ENCODE measurements around the gene CFAP141. TPM values are rescaled to one million over a fixed set of nuclear protein-coding genes. Genes with fewer than 3 reads are reported as not detected.

Gene CFAP141
- not detected for polyA plus RNA-seq (2013)

DNA sequence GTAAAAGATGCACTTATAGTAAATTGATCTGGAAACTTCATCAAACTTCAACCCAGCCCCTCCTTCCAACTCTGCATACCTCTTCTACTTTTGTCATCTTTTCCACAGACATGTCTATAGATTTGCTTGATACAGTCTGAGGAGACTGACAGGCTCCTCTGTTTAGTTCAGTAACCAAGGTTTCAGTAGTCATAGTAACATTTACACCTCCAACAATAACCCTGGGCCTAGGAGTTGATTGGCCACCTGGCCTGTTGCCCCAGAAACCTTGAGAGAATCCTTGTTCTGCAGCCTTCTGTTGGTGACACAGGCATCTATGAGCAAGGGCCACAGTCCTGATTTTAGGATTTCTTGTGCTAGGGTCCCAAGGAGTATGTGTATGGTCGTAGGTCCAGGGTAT lies at the start of gene CFAP141:
Gene CFAP141 (minus strand): TSS at position 138 of the 400 bp plus-strand sequence. CDS start 26 bp downstream, at position 112.
- WGBS (ENCODE audit: insufficient coverage): no CpG with 5 or more reads among the region's 1 CpG
- Histone ChIP-seq H3K4me1 (ENCODE audit: control extremely low read depth in 1 of 4, control insufficient read depth in 4 of 4, insufficient read depth in 4 of 4, low read length in 3 of 4) (no peaks in the 10 kb centered on the region), H3K9me3 (ENCODE audit: control extremely low read depth in 1 of 5, control insufficient read depth in 4 of 5, insufficient read depth in 2 of 5, low read depth in 1 of 5, low read length in 4 of 5) (no peaks in the 10 kb centered on the region), H3K4me3 (ENCODE audit: control insufficient read depth in 1 of 7, extremely low read depth in 1 of 7, insufficient read depth in 4 of 7, low read depth in 2 of 7, low read length in 6 of 7) (no peak within 1 kb of the TSS), H3K27ac (ENCODE audit: insufficient read depth in 1 of 2, low read depth in 1 of 2, low read length in 2 of 2, poor library complexity in 1 of 2, severe bottlenecking in 2 of 2) (peak within 1 kb of the TSS; percentile 4 to 41), H3K36me3 (ENCODE audit: control insufficient read depth in 4 of 4, insufficient read depth in 4 of 4, low read length in 3 of 4) (peaks cover 15 to 49% (median 34%) of the 10 kb centered on the region in 4 experiments), H3K27me3 (replicated peaks in 2 of 5; ENCODE audit: control insufficient read depth in 4 of 5, insufficient read depth in 5 of 5, low read length in 4 of 5) (no peaks in the 10 kb centered on the region)
- CTCF ChIA-PET: no interaction called here
- POLR2A ChIA-PET: no interaction called here
- peak in 2 of 3 donors; percentile 44 to 57 for DNase-seq

- WGBS (ENCODE audit: insufficient coverage): 95% methylated on average over 3 of the region's 7 CpGs
- ChIA-PET CTCF (no interaction called here), POLR2A (no interaction called here)
- Histone ChIP-seq H3K27ac (ENCODE audit: insufficient read depth in 1 of 2, low read depth in 1 of 2, low read length in 2 of 2, poor library complexity in 1 of 2, severe bottlenecking in 2 of 2) (no peak overlapping the region), H3K36me3 (ENCODE audit: control insufficient read depth in 4 of 4, insufficient read depth in 4 of 4, low read length in 3 of 4) (peaks cover 42 to 91% (median 80%) of the 10 kb centered on the region in 4 experiments), H3K27me3 (replicated peaks in 2 of 5; ENCODE audit: control insufficient read depth in 4 of 5, insufficient read depth in 5 of 5, low read length in 4 of 5) (no peaks in the 10 kb centered on the region), H3K9me3 (ENCODE audit: control extremely low read depth in 1 of 5, control insufficient read depth in 4 of 5, insufficient read depth in 2 of 5, low read depth in 1 of 5, low read length in 4 of 5) (no peaks in the 10 kb centered on the region), H3K4me1 (ENCODE audit: control extremely low read depth in 1 of 4, control insufficient read depth in 4 of 4, insufficient read depth in 4 of 4, low read length in 3 of 4) (no peaks in the 10 kb centered on the region), H3K4me3 (ENCODE audit: control insufficient read depth in 1 of 7, extremely low read depth in 1 of 7, insufficient read depth in 4 of 7, low read depth in 2 of 7, low read length in 6 of 7) (no peak overlapping the region)
- no peak for DNase-seq
Measured at GRCh38 chr1:154253671-154254070, 47.5 kb upstream of the CFAP141 start.

GRCh38 chr1:154241703-154242351 lies 35.7 kb upstream of the CFAP141 start:
- 97% methylated on average over 3 of the region's 3 CpGs for WGBS (ENCODE audit: insufficient coverage)
- Histone ChIP-seq H3K4me1 (ENCODE audit: control extremely low read depth in 1 of 4, control insufficient read depth in 4 of 4, insufficient read depth in 4 of 4, low read length in 3 of 4) (no peaks in the 10 kb centered on the region), H3K36me3 (ENCODE audit: control insufficient read depth in 4 of 4, insufficient read depth in 4 of 4, low read length in 3 of 4) (peaks cover 27 to 93% (median 69%) of the 10 kb centered on the region in 4 experiments), H3K9me3 (ENCODE audit: control extremely low read depth in 1 of 5, control insufficient read depth in 4 of 5, insufficient read depth in 2 of 5, low read depth in 1 of 5, low read length in 4 of 5) (no peaks in the 10 kb centered on the region), H3K27me3 (replicated peaks in 2 of 5; ENCODE audit: control insufficient read depth in 4 of 5, insufficient read depth in 5 of 5, low read length in 4 of 5) (no peaks in the 10 kb centered on the region), H3K4me3 (ENCODE audit: control insufficient read depth in 1 of 7, extremely low read depth in 1 of 7, insufficient read depth in 4 of 7, low read depth in 2 of 7, low read length in 6 of 7) (no peak overlapping the region), H3K27ac (ENCODE audit: insufficient read depth in 1 of 2, low read depth in 1 of 2, low read length in 2 of 2, poor library complexity in 1 of 2, severe bottlenecking in 2 of 2) (no peak overlapping the region)
- no peak for DNase-seq
- POLR2A ChIA-PET: no interaction called here
- CTCF ChIA-PET: interaction anchor here (1.0 kb wide), 1 partner anchor 13 kb away, joined by 3 read pairs; no protein-coding TSS in a partner anchor

DNA sequence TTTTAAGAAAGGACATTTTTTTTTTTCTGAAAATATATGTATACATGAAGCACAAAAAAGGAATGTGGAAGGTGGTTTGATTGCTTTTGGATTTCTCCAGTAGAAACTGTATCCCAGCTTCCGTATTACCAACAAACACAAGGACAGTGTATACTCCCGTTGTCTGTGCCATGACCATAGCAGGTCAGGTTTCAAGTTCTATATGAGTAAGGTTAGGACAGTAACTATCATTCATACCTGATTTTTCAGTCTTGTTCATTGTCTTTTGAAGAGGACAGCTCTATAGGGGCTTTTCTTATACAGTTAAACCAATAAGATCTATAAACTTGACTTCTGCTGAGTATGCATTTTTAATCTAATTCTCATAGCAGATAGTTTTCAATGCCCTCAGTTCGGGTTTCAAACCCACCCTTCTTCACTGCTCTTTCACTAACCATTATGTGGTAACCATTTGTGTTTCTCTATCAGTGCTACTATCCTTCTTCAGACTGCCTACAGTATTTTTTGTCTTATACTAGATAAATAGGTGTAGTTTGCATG lies 34.2 kb upstream of the CFAP141 start:
- 83% methylated on average over 1 of the region's 3 CpGs for WGBS (ENCODE audit: insufficient coverage)
- Histone ChIP-seq H3K36me3 (ENCODE audit: control insufficient read depth in 4 of 4, insufficient read depth in 4 of 4, low read length in 3 of 4) (peaks cover 18 to 94% (median 71%) of the 10 kb centered on the region in 4 experiments), H3K27me3 (replicated peaks in 2 of 5; ENCODE audit: control insufficient read depth in 4 of 5, insufficient read depth in 5 of 5, low read length in 4 of 5) (no peaks in the 10 kb centered on the region), H3K9me3 (ENCODE audit: control extremely low read depth in 1 of 5, control insufficient read depth in 4 of 5, insufficient read depth in 2 of 5, low read depth in 1 of 5, low read length in 4 of 5) (no peaks in the 10 kb centered on the region), H3K4me3 (ENCODE audit: control insufficient read depth in 1 of 7, extremely low read depth in 1 of 7, insufficient read depth in 4 of 7, low read depth in 2 of 7, low read length in 6 of 7) (no peak overlapping the region), H3K4me1 (ENCODE audit: control extremely low read depth in 1 of 4, control insufficient read depth in 4 of 4, insufficient read depth in 4 of 4, low read length in 3 of 4) (no peaks in the 10 kb centered on the region), H3K27ac (ENCODE audit: insufficient read depth in 1 of 2, low read depth in 1 of 2, low read length in 2 of 2, poor library complexity in 1 of 2, severe bottlenecking in 2 of 2) (no peak overlapping the region)
- DNase-seq: no peak
- CTCF ChIA-PET: interaction anchor here (1.0 kb wide), 2 partner anchors 41 to 50 kb away, joined by 3 to 4 read pairs; no protein-coding TSS in a partner anchor
- POLR2A ChIA-PET: interaction anchor here (0.6 kb wide), 1 partner anchor 81 kb away, joined by 3 read pairs; the partner anchor contains the start of gene AQP10

DNA sequence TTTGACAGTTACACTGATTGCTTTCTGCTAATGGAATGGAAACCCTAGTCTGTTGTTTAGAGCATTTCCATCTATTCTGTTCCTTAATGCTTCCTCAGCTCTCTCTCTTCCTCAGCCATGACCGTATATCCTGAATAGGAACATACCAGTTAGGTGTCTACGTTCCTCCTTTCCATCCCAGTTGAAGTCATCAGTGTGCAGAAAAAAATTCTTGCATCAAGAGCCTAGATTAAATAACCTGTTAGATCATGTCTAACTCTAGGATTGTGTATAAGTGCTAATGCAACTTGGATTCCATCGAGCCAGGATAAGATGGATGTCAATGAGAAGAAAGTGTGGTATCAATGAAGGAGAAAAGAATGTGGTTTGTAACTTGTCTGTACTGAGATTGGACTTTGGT lies 33.4 kb upstream of the CFAP141 start:
- no peaks in the 10 kb centered on the region for H3K27me3 ChIP-seq (replicated peaks in 2 of 5; ENCODE audit: control insufficient read depth in 4 of 5, insufficient read depth in 5 of 5, low read length in 4 of 5)
- H3K36me3 ChIP-seq (ENCODE audit: control insufficient read depth in 4 of 4, insufficient read depth in 4 of 4, low read length in 3 of 4): peaks cover 21 to 94% (median 72%) of the 10 kb centered on the region in 4 experiments
- POLR2A ChIA-PET: no interaction called here
- H3K9me3 ChIP-seq (ENCODE audit: control extremely low read depth in 1 of 5, control insufficient read depth in 4 of 5, insufficient read depth in 2 of 5, low read depth in 1 of 5, low read length in 4 of 5): no peaks in the 10 kb centered on the region
- H3K4me3 ChIP-seq (ENCODE audit: control insufficient read depth in 1 of 7, extremely low read depth in 1 of 7, insufficient read depth in 4 of 7, low read depth in 2 of 7, low read length in 6 of 7): no peak overlapping the region
- CTCF ChIA-PET: interaction anchor here (1.1 kb wide), 1 partner anchor 40 kb away, joined by 3 read pairs; no protein-coding TSS in a partner anchor
- 100% methylated on average over 2 of the region's 3 CpGs for WGBS (ENCODE audit: insufficient coverage)
- H3K4me1 ChIP-seq (ENCODE audit: control extremely low read depth in 1 of 4, control insufficient read depth in 4 of 4, insufficient read depth in 4 of 4, low read length in 3 of 4): no peaks in the 10 kb centered on the region
- DNase-seq: no peak
- no peak overlapping the region for H3K27ac ChIP-seq (ENCODE audit: insufficient read depth in 1 of 2, low read depth in 1 of 2, low read length in 2 of 2, poor library complexity in 1 of 2, severe bottlenecking in 2 of 2)

GRCh38 chr1:154237880-154238506 lies 31.9 kb upstream of the CFAP141 start:
- H3K27ac ChIP-seq (ENCODE audit: insufficient read depth in 1 of 2, low read depth in 1 of 2, low read length in 2 of 2, poor library complexity in 1 of 2, severe bottlenecking in 2 of 2): no peak overlapping the region
- peaks cover 19 to 92% (median 68%) of the 10 kb centered on the region in 4 experiments for H3K36me3 ChIP-seq (ENCODE audit: control insufficient read depth in 4 of 4, insufficient read depth in 4 of 4, low read length in 3 of 4)
- POLR2A ChIA-PET: no interaction called here
- CTCF ChIA-PET: interaction anchor here (1.1 kb wide), 2 partner anchors 8 to 39 kb away, joined by 3 read pairs; no protein-coding TSS in a partner anchor
- H3K4me1 ChIP-seq (ENCODE audit: control extremely low read depth in 1 of 4, control insufficient read depth in 4 of 4, insufficient read depth in 4 of 4, low read length in 3 of 4): no peaks in the 10 kb centered on the region
- H3K9me3 ChIP-seq (ENCODE audit: control extremely low read depth in 1 of 5, control insufficient read depth in 4 of 5, insufficient read depth in 2 of 5, low read depth in 1 of 5, low read length in 4 of 5): no peaks in the 10 kb centered on the region
- no peak overlapping the region for H3K4me3 ChIP-seq (ENCODE audit: control insufficient read depth in 1 of 7, extremely low read depth in 1 of 7, insufficient read depth in 4 of 7, low read depth in 2 of 7, low read length in 6 of 7)
- H3K27me3 ChIP-seq (replicated peaks in 2 of 5; ENCODE audit: control insufficient read depth in 4 of 5, insufficient read depth in 5 of 5, low read length in 4 of 5): no peaks in the 10 kb centered on the region
- DNase-seq: no peak
- WGBS (ENCODE audit: insufficient coverage): 100% methylated on average over 2 of the region's 6 CpGs

GRCh38 chr1:154237435-154237834 lies 31.3 kb upstream of the CFAP141 start:
- CTCF ChIA-PET: no interaction called here
- Histone ChIP-seq H3K4me3 (ENCODE audit: control insufficient read depth in 1 of 7, extremely low read depth in 1 of 7, insufficient read depth in 4 of 7, low read depth in 2 of 7, low read length in 6 of 7) (no peak overlapping the region), H3K9me3 (ENCODE audit: control extremely low read depth in 1 of 5, control insufficient read depth in 4 of 5, insufficient read depth in 2 of 5, low read depth in 1 of 5, low read length in 4 of 5) (no peaks in the 10 kb centered on the region), H3K36me3 (ENCODE audit: control insufficient read depth in 4 of 4, insufficient read depth in 4 of 4, low read length in 3 of 4) (peaks cover 21 to 91% (median 65%) of the 10 kb centered on the region in 4 experiments), H3K4me1 (ENCODE audit: control extremely low read depth in 1 of 4, control insufficient read depth in 4 of 4, insufficient read depth in 4 of 4, low read length in 3 of 4) (no peaks in the 10 kb centered on the region), H3K27me3 (replicated peaks in 2 of 5; ENCODE audit: control insufficient read depth in 4 of 5, insufficient read depth in 5 of 5, low read length in 4 of 5) (no peaks in the 10 kb centered on the region), H3K27ac (ENCODE audit: insufficient read depth in 1 of 2, low read depth in 1 of 2, low read length in 2 of 2, poor library complexity in 1 of 2, severe bottlenecking in 2 of 2) (no peak overlapping the region)
- DNase-seq: no peak
- WGBS (ENCODE audit: insufficient coverage): no CpG with 5 or more reads among the region's 2 CpGs
- POLR2A ChIA-PET: no interaction called here
